Neural cell (in vitro differentiated cells): ENCODE data around the gene SLC35G1.

ENCODE experiments used
- CTCF ChIP-seq: fragments of 450-650 bp; IDR thresholded peaks from 2 replicates; pipeline ENCODE4 v1.5.1; 2014; ENCODE audit warnings: antibody characterized with exemption, mild to moderate bottlenecking, moderate library complexity; ENCODE audit not compliant: poor library complexity, severe bottlenecking
- EZH2 ChIP-seq: fragments of 200-600, 300-800 bp; shearing (Covaris generic), sonication (generic); IDR thresholded peaks from 2 replicates; pipeline ENCODE4 v1.6.1; 2014; ENCODE audit warnings: antibody characterized with exemption, low read length, borderline replicate concordance, mild to moderate bottlenecking; ENCODE audit not compliant: insufficient read depth, poor library complexity, severe bottlenecking
- POLR2AphosphoS5 ChIP-seq: IDR thresholded peaks from 2 replicates; pipeline ENCODE4 v1.6.1; 2012
- REST ChIP-seq: IDR thresholded peaks from 2 replicates; pipeline ENCODE4 v1.6.1; 2012; ENCODE audit warnings: borderline replicate concordance

- TF ChIP-seq CTCF (no peak), REST (no peak), EZH2 (no peak), POLR2AphosphoS5 (no peak)
These were observed 9.3 kb downstream of the SLC35G1 start for GRCh38 chr10:93903051-93903450.
